Gastrocnemius medialis (tissue), 4 donors: Measurements from ENCODE around the gene DYNLT2. TPM values are rescaled to one million over a fixed set of nuclear protein-coding genes. Genes with fewer than 3 reads are reported as not detected.

ENCODE experiments used
- ATAC-seq, 2 donors: fragments of 150-250 bp; one replicate each; pipeline ENCODE4 v1.9.1; 2016
- DNase-seq, 2 donors: peaks; one replicate each; pipeline ENCODE4 v3.0.0-alpha.2; 2019
- H3K27ac ChIP-seq, 4 donors: fragments of 200-600 bp; sonication (generic); 1 replicate in 1 of 4; 2 replicates in 3 of 4; pipeline ENCODE4 v1.5.1; 2016 to 2018; ENCODE audit warnings: mild to moderate bottlenecking in 2 of 4, moderate library complexity in 1 of 4
- H3K27me3 ChIP-seq, 3 donors: fragments of 200-600 bp; sonication (generic) in 2 of 3; 1 replicate in 1 of 3; 2 replicates in 2 of 3; pipeline versions ENCODE4 v1.5.1 to v1.6.0; 2016 to 2019; ENCODE audit warnings: mild to moderate bottlenecking in 1 of 3, moderate library complexity in 1 of 3
- H3K36me3 ChIP-seq, 2 donors: fragments of 200-600 bp; sonication (generic) in 1 of 2; one replicate each; pipeline ENCODE4 v1.5.1; 2017 to 2018
- H3K4me1 ChIP-seq, 2 donors: fragments of 200-600 bp; sonication (generic) in 1 of 2; one replicate each; pipeline ENCODE4 v1.5.1; 2016 to 2017; ENCODE audit warnings: mild to moderate bottlenecking in 2 of 2
- H3K4me3 ChIP-seq, 4 donors: fragments of 200-600 bp; sonication (generic) in 3 of 4; 1 replicate in 1 of 4; 2 replicates in 3 of 4; pipeline ENCODE4 v1.5.1; 2016 to 2019; ENCODE audit warnings: mild to moderate bottlenecking in 2 of 4
- H3K9me3 ChIP-seq, 3 donors: fragments of 200-600 bp; sonication (generic) in 2 of 3; 1 replicate in 1 of 3; 2 replicates in 2 of 3; pipeline ENCODE4 v1.5.1; 2016 to 2019
- CTCF ChIP-seq, 5 experiments: fragments of 450-650 bp in 3 of 5; fragments of 200-600 bp in 2 of 5; sonication (generic) in 2 of 5; IDR thresholded peaks in 4 of 5; conservative IDR thresholded peaks in 1 of 5; 1 replicate in 4 of 5; 2 replicates in 1 of 5; pipeline ENCODE4 v1.5.1; 2016 to 2019; ENCODE audit warnings: antibody characterized with exemption in 5 of 5, mild to moderate bottlenecking in 3 of 5, moderate library complexity in 3 of 5
- POLR2A ChIP-seq, 2 donors: fragments of 450-650 bp; IDR thresholded peaks; one replicate each; pipeline ENCODE4 v1.6.1; 2017; ENCODE audit warnings: antibody characterized with exemption in 2 of 2, mild to moderate bottlenecking in 2 of 2, moderate library complexity in 2 of 2
- in situ Hi-C, 4 donors: fragments of 200-750 bp; cut with MboI; loops; one replicate each; pipeline versions ENCODE4 v1.15.0 to v1.8.0; 2017; ENCODE audit warnings: low sequenced_read_pairs in 4 of 4
- intact Hi-C: fragments of 100-400 bp; cut with DNase I; formaldehyde crosslinking; loops from one replicate; pipeline ENCODE4 v1.15.1; 2023; ENCODE audit warnings: low total_unique reads
- total RNA-seq, 4 donors: library from RNA; depleted of rRNA; stranded (reverse); fragments of >200 nt; gene quantifications; one replicate each; pipeline versions ENCODE4 v1.1.0 to v1.2.3, GENCODE V29; 2016

DYNLT2 gene
- total RNA-seq, 4 donors from 2014 or later = 0.23 to 1.1 (median 0.46) TPM

- Histone ChIP-seq H3K27ac (no peak overlapping the region), H3K9me3 (no peaks in the 10 kb centered on the region), H3K27me3 (no peaks in the 10 kb centered on the region), H3K36me3 (no peaks in the 10 kb centered on the region), H3K4me1 (no peaks in the 10 kb centered on the region), H3K4me3 (no peak overlapping the region)
- in situ Hi-C loops = no loop called here
- ATAC-seq = no peak
- TF ChIP-seq CTCF (IDR thresholded peaks at IDR 0.05 in 4 of 5, conservative IDR thresholded peaks at IDR 0.05 in 1 of 5) = no peak
- no peak for TF ChIP-seq POLR2A (IDR thresholded peaks at IDR 0.05)
- DNase-seq = no peak
- intact Hi-C loops = no loop called here
Measured at GRCh38 chr6:169798764-169799473, 47.5 kb upstream of the DYNLT2 start.

GRCh38 chr6:169795196-169795595 is 43.8 kb upstream of the DYNLT2 start:
- Histone ChIP-seq H3K4me3 (no peak overlapping the region), H3K9me3 (no peaks in the 10 kb centered on the region), H3K36me3 (no peaks in the 10 kb centered on the region), H3K27me3 (no peaks in the 10 kb centered on the region), H3K27ac (no peak overlapping the region), H3K4me1 (peaks cover 0 to 7% of the 10 kb centered on the region in 2 donors)
- in situ Hi-C loops = no loop called here
- ATAC-seq = no peak
- TF ChIP-seq POLR2A (IDR thresholded peaks at IDR 0.05) (no peak), CTCF (IDR thresholded peaks at IDR 0.05 in 4 of 5, conservative IDR thresholded peaks at IDR 0.05 in 1 of 5) (no peak)
- DNase-seq = no peak
- intact Hi-C loops = no loop called here

DNA sequence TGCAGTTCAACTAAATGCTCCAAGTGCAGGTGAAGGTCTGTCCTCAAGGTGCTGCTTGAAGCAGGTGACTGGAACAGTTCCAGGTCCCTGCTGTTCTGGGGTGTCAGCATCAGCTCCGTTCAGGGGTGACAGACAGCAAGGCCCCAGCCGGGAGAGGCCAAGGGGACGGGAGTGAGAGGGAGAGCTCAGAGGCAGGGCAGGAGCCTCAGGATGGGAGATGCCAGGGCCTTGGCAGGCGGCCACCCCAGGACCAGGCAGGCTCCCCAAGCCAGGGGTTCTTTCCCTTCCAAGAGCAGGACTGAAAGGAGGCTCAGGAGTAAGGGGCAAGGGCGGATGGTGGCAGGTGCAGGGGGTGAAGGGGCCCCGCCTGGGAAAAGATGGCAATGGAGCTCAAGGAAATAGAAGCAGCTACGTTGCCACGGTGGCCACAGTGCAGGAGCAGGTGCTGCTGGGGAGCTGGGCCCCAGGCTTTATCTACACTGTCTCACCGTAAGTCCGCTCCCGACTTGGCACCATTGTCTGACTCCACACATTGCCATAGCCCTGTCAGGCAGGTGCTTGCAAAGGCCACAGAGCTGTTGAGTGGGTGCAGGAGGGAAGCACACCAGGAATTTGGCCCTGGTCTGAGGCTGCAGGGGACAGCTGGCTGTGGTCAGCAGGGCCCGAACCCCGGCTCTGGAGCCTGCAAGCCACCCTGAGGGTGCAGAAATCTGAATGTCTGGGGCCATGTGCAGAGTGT is 43.1 kb upstream of the DYNLT2 start:
- H3K27me3 ChIP-seq = no peaks in the 10 kb centered on the region
- DNase-seq (no peak), ATAC-seq (no peak)
- no peak for TF ChIP-seq CTCF (IDR thresholded peaks at IDR 0.05 in 4 of 5, conservative IDR thresholded peaks at IDR 0.05 in 1 of 5)
- no peaks in the 10 kb centered on the region for H3K36me3 ChIP-seq
- in situ Hi-C loops (no loop called here), intact Hi-C loops (no loop called here)
- H3K4me3 ChIP-seq = no peak overlapping the region
- H3K27ac ChIP-seq = no peak overlapping the region
- H3K9me3 ChIP-seq = no peaks in the 10 kb centered on the region
- peaks cover 0 to 14% of the 10 kb centered on the region in 2 donors for H3K4me1 ChIP-seq

DNA sequence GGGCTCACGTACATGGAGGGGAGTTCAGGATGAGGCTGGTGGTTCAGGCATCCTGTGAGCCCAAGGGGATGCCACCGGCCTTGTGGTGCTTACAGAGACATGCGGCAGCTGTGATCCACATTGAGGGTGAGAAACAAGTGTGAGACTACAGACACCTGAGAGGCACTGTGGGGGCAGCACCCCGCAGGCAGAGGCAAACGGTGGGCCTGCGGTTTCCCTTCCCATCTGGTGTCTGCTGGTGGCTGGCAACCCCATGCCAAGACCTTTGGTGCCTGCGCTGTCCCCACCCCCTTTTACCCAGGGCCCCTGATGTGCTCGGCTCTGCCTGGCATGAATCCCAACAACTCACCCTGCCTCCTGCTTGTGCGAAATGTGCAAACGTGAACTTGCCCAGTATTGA is 42.0 kb upstream of the DYNLT2 start:
- in situ Hi-C loops (no loop called here), intact Hi-C loops (no loop called here)
- Histone ChIP-seq H3K27me3 (no peaks in the 10 kb centered on the region), H3K4me1 (peaks cover 0 to 18% of the 10 kb centered on the region in 2 donors), H3K9me3 (no peaks in the 10 kb centered on the region), H3K36me3 (no peaks in the 10 kb centered on the region), H3K27ac (no peak overlapping the region), H3K4me3 (no peak overlapping the region)
- TF ChIP-seq CTCF (IDR thresholded peaks at IDR 0.05 in 4 of 5, conservative IDR thresholded peaks at IDR 0.05 in 1 of 5) (no peak), POLR2A (IDR thresholded peaks at IDR 0.05) (no peak)
- DNase-seq = no peak
- no peak for ATAC-seq
